ENCODE measurements around the gene UBXN7. TPM values are rescaled to one million over a fixed set of nuclear protein-coding genes. Genes with fewer than 3 reads are reported as not detected.
A peak's percentile ranks its signal among the peaks of the same experiment; 100 is the strongest.
"Not testable (repeated sequence)": the region's sequence is repeated elsewhere in the genome, so short reads cannot be mapped to it uniquely, and the experiment has no call there.

UBXN7 gene
- total and polyA plus RNA-seq, 12 donors = 2.0 to 41.7 (median 32.0) TPM

DNA sequence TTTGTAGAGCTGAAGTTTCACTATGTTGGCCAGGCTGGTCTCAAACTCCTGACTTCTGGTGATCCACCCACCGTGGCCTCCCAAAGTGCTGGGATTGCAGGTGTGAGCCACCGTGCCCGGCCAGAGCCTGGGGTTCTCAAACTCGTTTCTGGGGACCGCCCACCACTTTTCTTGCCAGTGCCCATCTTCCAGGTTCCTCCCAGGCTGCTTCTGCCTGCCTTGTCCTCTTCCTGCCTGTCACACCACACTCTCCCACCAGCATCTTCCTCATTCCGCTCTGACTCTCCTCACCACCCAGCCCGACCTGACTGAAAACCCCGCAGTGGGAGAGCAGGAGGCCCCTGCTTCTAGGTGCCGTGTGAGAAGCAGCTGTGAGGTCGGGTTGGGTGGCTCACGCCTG lies 111.1 kb downstream of the UBXN7 start:
- WGBS, 2 donors = 84 to 86% methylated on average over 11 of the region's 11 CpGs
- ATAC-seq = no peak

DNA sequence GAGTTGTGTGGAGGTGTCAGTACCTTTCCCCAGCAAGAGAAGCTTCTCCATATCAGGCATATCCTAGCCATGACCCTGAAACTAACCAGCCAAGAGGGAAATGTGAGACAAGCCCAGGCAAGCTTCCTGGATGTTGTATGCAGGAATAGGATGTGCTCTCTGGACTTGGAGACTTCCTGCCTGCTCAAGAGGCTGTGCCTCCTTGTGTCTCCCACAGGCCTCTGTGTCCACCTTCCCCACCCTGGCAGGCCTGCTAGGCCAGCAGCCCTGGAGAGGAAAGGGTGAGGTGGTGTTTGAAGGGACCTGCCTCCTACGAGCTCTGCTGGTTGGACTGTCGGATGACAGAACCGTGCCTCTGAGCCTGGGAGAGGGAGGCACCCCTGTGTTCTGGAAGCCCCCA lies 112.1 kb downstream of the UBXN7 start:
- intact Hi-C loops (cut with DNase I) = no loop called here
- no peak for DNase-seq

More for the DNA sequence above, 111.1 kb downstream of the UBXN7 start:
- Histone ChIP-seq H3K4me1 (peaks cover 0 to 16% (median 0%) of the 10 kb centered on the region in 9 donors), H3K4me3 (no peak overlapping the region), H3K36me3 (no peaks in the 10 kb centered on the region), H3K27me3 (no peaks in the 10 kb centered on the region), H3K9me3 (no peaks in the 10 kb centered on the region), H3K27ac (no peak overlapping the region)
- TF ChIP-seq, protein P1, sequence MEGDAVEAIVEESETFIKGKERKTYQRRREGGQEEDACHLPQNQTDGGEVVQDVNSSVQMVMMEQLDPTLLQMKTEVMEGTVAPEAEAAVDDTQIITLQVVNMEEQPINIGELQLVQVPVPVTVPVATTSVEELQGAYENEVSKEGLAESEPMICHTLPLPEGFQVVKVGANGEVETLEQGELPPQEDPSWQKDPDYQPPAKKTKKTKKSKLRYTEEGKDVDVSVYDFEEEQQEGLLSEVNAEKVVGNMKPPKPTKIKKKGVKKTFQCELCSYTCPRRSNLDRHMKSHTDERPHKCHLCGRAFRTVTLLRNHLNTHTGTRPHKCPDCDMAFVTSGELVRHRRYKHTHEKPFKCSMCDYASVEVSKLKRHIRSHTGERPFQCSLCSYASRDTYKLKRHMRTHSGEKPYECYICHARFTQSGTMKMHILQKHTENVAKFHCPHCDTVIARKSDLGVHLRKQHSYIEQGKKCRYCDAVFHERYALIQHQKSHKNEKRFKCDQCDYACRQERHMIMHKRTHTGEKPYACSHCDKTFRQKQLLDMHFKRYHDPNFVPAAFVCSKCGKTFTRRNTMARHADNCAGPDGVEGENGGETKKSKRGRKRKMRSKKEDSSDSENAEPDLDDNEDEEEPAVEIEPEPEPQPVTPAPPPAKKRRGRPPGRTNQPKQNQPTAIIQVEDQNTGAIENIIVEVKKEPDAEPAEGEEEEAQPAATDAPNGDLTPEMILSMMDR (IDR thresholded peaks at IDR 0.05) = no peak
- DNase-seq = no peak
- intact Hi-C loops (cut with DNase I) = no loop called here

DNA sequence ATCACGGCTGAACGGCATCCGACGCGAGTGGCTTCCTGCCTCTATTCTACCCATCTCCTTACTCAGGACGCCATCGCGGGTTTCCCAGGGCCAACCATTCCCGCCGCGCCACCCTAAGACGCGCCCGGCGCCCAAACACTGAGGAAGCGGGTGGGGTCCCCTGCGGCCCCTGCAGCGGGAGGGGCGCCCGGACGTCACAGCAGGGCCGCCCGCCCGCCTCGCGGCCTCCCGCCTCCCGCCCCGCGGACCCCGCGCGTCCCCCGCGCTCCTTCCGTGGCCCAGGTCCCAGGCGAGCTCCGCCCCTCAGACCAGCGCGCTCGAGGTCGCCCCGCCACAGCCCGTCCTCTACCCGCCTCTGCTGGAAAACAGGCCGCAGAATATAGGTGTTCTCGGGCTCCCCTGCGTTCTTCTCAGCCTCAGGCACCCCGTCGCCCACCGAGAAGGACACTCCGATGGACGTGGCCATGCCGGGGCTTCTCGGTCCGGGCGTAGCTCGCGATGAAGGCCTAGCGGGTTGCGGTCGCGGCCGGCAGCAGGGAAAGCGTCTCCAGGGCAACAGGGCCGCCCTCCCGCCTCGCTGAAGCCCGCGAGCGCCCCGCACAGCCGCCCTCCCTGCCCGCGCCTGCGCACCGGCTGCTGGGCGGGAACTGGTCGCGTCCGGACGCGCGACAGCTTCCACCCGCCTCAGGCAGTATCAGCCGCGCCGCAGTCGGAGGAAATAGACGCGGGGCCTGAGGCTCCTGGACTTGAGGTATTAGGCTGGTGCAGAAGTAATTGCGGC lies 114.3 kb downstream of the UBXN7 start, which contains the start of gene DYNLT2B:
Gene DYNLT2B, minus strand, starts transcription at position 554 of the 781 bp plus-strand sequence. Its CDS starts 88 bp downstream, at position 466.
- peak; percentile 86 to 90 for DNase-seq
- peaks cover 0 to 10% (median 0%) of the 10 kb centered on the region in 9 donors for H3K36me3 ChIP-seq
- no peaks in the 10 kb centered on the region for H3K9me3 ChIP-seq
- WGBS, 2 donors = 0 to 1% methylated on average over 86 to 92 of the region's 92 CpGs
- H3K4me1 ChIP-seq = peaks cover 0 to 16% (median 0%) of the 10 kb centered on the region in 9 donors
- no peaks in the 10 kb centered on the region for H3K27me3 ChIP-seq
- peak within 1 kb of the TSS; percentile 76 to 97 (median 93) for H3K27ac ChIP-seq
- TF ChIP-seq, protein P1 (IDR thresholded peaks at IDR 0.05) = peak in 4 of 9 donors; percentile 13 to 31 (median 22)
- intact Hi-C loops (cut with DNase I) = loop anchor here in 2 of 10 donors (2.0 to 10.0 kb wide), 2 partner anchors 29 to 117 kb away; partner anchors contain the start of gene UBXN7 (in 1 of the 2)
- ATAC-seq = peak; percentile 98 to 99 (median 99)
- peak within 1 kb of the TSS; percentile 67 to 97 (median 88) for H3K4me3 ChIP-seq

More for the DNA sequence above, 112.1 kb downstream of the UBXN7 start:
- peaks cover 0 to 6% (median 0%) of the 10 kb centered on the region in 9 donors for H3K36me3 ChIP-seq
- WGBS, 2 donors = 46 to 67% methylated on average over 3 of the region's 3 CpGs
- no peak overlapping the region for H3K4me3 ChIP-seq
- H3K4me1 ChIP-seq = peaks cover 0 to 16% (median 0%) of the 10 kb centered on the region in 9 donors
- TF ChIP-seq, protein P1 (IDR thresholded peaks at IDR 0.05) = no peak
- peak overlapping the region in 2 of 10 donors; percentile 16 to 41 for H3K27ac ChIP-seq
- no peaks in the 10 kb centered on the region for H3K27me3 ChIP-seq
- H3K9me3 ChIP-seq = no peaks in the 10 kb centered on the region
- ATAC-seq = no peak

DNA sequence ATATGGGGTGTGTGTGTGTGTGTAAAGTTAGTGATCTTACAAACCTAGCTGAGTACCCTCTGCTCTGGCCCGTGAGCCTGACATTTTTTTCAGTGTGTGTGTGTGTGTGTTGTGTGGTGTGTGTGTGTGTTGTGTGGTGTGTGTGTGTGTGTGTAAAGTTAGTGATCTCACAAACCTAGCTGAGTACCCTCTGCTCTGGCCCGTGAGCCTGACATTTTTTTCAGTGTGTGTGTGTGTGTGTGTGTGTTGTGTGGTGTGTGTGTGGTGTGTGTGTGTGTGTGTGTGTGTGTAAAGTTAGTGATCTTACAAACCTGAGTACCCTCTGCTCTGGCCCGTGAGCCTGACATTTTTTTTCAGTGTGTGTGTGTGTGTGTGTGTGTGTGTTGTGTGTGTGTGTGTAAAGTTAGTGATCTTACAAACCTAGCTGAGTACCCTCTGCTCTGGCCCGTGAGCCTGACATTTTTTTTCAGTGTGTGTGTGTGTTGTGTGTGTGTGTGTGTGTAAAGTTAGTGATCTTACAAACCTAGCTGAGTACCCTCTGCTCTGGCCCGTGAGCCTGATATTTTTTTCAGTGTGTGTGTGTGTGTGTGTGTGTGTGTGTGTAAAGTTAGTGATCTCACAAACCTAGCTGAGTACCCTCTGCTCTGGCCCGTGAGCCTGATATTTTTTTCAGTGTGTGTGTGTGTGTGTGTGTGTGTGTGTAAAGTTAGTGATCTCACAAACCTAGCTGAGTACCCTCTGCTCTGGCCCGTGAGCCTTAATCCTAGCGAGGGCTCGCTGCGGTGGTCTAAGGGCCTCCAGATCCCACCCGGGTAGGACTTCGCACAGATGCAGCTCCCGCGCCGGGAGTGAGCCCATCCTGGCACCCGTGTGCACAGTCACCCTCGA lies 115.2 kb downstream of the UBXN7 start:
- not testable (repeated sequence) for ATAC-seq, H3K27me3 ChIP-seq, H3K9me3 ChIP-seq, DNase-seq
- Histone ChIP-seq H3K36me3 (peaks cover 0 to 10% (median 0%) of the 10 kb centered on the region in 9 donors), H3K27ac (peak overlapping the region; percentile 76 to 97 (median 93)), H3K4me3 (peak overlapping the region; percentile 67 to 97 (median 88)), H3K4me1 (peaks cover 0 to 16% (median 0%) of the 10 kb centered on the region in 9 donors)
- WGBS, 2 donors = 14 to 15% methylated on average over 15 to 16 of the region's 17 CpGs
- intact Hi-C loops (cut with DNase I) = loop anchor here in 1 of 10 donors (10.0 kb wide), 1 partner anchor 118 kb away; the partner anchor contains the start of gene UBXN7

Measured in heart right ventricle (tissue), 16 donors.